Right lobe of liver (tissue), 6 donors: ENCODE measurements around the gene UBA52. TPM values are rescaled to one million over a fixed set of nuclear protein-coding genes. Genes with fewer than 3 reads are reported as not detected.
A peak's percentile ranks its signal among the peaks of the same experiment; 100 is the strongest.

Experiments used
- ATAC-seq, 4 donors: fragments of 200-7000 bp; cut with Tn5 transposase; one replicate each; pipeline ENCODE4 v1.9.1; 2020; ENCODE audit warnings: mild to moderate bottlenecking in 4 of 4, moderate library complexity in 4 of 4
- DNase-seq, 3 donors: peaks; one replicate each; pipeline ENCODE4 v3.0.0-alpha.2; 2020
- H3K27ac ChIP-seq, 3 donors: fragments of 200-600 bp; one replicate each; pipeline ENCODE4 v1.8.0; 2022
- H3K27me3 ChIP-seq, 2 donors: fragments of 200-600 bp; one replicate each; pipeline ENCODE4 v1.8.0; 2022
- H3K36me3 ChIP-seq, 4 donors: fragments of 200-600 bp; sonication (generic) in 1 of 4; one replicate each; pipeline versions ENCODE4 v1.5.1 to v1.8.0; 2017 to 2022; ENCODE audit warnings: control low read depth in 1 of 4
- H3K4me1 ChIP-seq, 4 donors: fragments of 200-600 bp; sonication (generic) in 1 of 4; one replicate each; pipeline versions ENCODE4 v1.5.1 to v1.8.0; 2017 to 2022; ENCODE audit warnings: control low read depth in 1 of 4
- H3K4me3 ChIP-seq, 3 donors: fragments of 200-600 bp; one replicate each; pipeline ENCODE4 v1.8.0; 2022
- H3K9me3 ChIP-seq, 4 donors: fragments of 200-600 bp; sonication (generic) in 1 of 4; one replicate each; pipeline versions ENCODE4 v1.5.1 to v1.8.0; 2017 to 2022; ENCODE audit warnings: control low read depth in 1 of 4
- POLR2A ChIP-seq: fragments of 450-650 bp; IDR thresholded peaks from one replicate; pipeline ENCODE4 v1.6.1; 2017; ENCODE audit warnings: antibody characterized with exemption, mild to moderate bottlenecking
- WGBS: methylation state at CpG from one replicate; pipeline ENCODE4 v1.1.6; 2018; ENCODE audit warnings: low coverage, low lambda C conversion rate; ENCODE audit not compliant: insufficient coverage; ENCODE audit errors: missing lambda C conversion rate; 5-methylcytosine and 5-hydroxymethylcytosine counted together
- intact Hi-C, 2 donors: fragments of 100-400 bp; cut with DNase I; formaldehyde crosslinking; loops; one replicate each; pipeline versions ENCODE4 v1.11.2 to v1.14.1; 2022
- total RNA-seq, 6 experiments: library from RNA; depleted of rRNA in 2 of 6; stranded (reverse); fragments of >200 nt in 2 of 6; fragmentation: NEBNext Ultra II Directional in 3 of 6; extraction: Animal tissue kit (Norgen Biotek cat#: 25700) in 3 of 6; gene quantifications; one replicate each; pipeline versions ENCODE4 v1.1.0 to v1.2.4, GENCODE V29; 2016 to 2023
- TF ChIP-seq, protein P1 (sequence below), 4 donors: fragments of 200-600 bp in 3 of 4; fragments of 450-650 bp in 1 of 4; IDR thresholded peaks; one replicate each; pipeline versions ENCODE4 v1.5.1 to v1.8.0; 2016 to 2022; ENCODE audit warnings: antibody characterized with exemption in 4 of 4, mild to moderate bottlenecking in 2 of 4
- donor health status: DM: no; HTN: yes; CAD: no.
- donor health status: DM: no; HTN: no; CAD: no.
- donor health status: DM: no; HTN: no; CAD: no.
- donor health status: DM: no; HTN: yes; CAD: no.
- donor health status: DM: no; HTN: yes; CAD: no.

UBA52 gene
- total RNA-seq, 6 experiments from 2014 or later: 256 to 470 (median 406) TPM

DNA sequence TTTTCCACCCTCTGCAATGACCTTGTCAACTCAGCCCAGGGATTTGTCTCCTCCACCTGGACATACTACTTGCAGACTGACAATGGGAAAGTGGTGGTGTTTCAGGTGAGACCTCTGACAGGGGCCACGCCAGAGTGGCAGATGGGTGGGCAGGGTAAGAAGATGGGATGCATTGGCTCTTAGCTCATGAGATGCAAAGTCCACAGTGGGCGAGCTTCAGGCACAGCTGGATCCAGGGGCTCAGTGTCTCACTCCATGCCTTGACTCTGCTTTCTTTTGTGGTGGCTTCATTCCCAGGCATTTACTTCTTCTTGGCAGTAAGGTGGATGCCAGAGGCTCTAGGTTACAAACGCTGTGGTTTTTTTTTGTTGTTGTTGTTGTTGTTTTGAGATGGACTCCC, 44.4 kb downstream of the UBA52 start:
- intact Hi-C loops: no loop called here
- no peak for ATAC-seq
- TF ChIP-seq, protein P1, sequence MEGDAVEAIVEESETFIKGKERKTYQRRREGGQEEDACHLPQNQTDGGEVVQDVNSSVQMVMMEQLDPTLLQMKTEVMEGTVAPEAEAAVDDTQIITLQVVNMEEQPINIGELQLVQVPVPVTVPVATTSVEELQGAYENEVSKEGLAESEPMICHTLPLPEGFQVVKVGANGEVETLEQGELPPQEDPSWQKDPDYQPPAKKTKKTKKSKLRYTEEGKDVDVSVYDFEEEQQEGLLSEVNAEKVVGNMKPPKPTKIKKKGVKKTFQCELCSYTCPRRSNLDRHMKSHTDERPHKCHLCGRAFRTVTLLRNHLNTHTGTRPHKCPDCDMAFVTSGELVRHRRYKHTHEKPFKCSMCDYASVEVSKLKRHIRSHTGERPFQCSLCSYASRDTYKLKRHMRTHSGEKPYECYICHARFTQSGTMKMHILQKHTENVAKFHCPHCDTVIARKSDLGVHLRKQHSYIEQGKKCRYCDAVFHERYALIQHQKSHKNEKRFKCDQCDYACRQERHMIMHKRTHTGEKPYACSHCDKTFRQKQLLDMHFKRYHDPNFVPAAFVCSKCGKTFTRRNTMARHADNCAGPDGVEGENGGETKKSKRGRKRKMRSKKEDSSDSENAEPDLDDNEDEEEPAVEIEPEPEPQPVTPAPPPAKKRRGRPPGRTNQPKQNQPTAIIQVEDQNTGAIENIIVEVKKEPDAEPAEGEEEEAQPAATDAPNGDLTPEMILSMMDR (IDR thresholded peaks at IDR 0.05): no peak
- no peak for TF ChIP-seq POLR2A
- Histone ChIP-seq H3K4me3 (no peak overlapping the region), H3K36me3 (no peaks in the 10 kb centered on the region), H3K27me3 (peaks cover 0 to 6% of the 10 kb centered on the region in 2 donors), H3K27ac (no peak overlapping the region), H3K4me1 (peaks cover 0 to 3% (median 0%) of the 10 kb centered on the region in 4 donors), H3K9me3 (no peaks in the 10 kb centered on the region)
- DNase-seq: no peak
- WGBS: 83% methylated on average over 1 of the region's 3 CpGs

GRCh38 chr19:18617562-18617961, 45.9 kb downstream of the UBA52 start:
- no peaks in the 10 kb centered on the region for H3K36me3 ChIP-seq

DNA sequence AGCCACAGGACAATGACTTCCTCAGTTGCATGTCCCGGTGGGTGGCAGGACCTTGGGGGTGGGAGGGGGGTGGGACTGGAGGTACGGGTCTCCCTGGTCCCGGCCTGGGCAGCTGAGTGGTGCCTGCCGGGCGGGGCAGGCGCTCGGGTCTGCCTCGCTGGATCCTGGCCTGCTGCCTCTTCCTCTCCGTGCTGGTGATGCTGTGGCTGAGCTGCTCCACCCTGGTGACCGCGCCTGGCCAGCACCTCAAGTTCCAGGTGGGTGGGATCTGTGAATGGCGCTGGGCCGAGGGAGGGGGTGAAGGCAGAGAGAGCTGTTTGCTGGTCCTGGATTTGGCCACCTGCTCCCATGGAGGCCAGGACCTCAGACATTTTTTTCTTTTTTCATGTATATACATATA, 46.6 kb downstream of the UBA52 start:
- Histone ChIP-seq H3K4me3 (no peak overlapping the region), H3K36me3 (no peaks in the 10 kb centered on the region), H3K4me1 (no peaks in the 10 kb centered on the region), H3K27ac (no peak overlapping the region), H3K27me3 (no peaks in the 10 kb centered on the region), H3K9me3 (no peaks in the 10 kb centered on the region)
- ATAC-seq (no peak), DNase-seq (no peak)
- 92% methylated on average over 2 of the region's 13 CpGs for WGBS
- intact Hi-C loops: no loop called here
- TF ChIP-seq POLR2A: no peak
- TF ChIP-seq, protein P1 (IDR thresholded peaks at IDR 0.05): no peak

More at GRCh38 chr19:18617562-18617961, 45.9 kb downstream of the UBA52 start:
- ATAC-seq (no peak), DNase-seq (no peak)
- Histone ChIP-seq H3K27ac (no peak overlapping the region), H3K4me1 (peaks cover 0 to 3% (median 0%) of the 10 kb centered on the region in 4 donors), H3K27me3 (no peaks in the 10 kb centered on the region), H3K9me3 (no peaks in the 10 kb centered on the region), H3K4me3 (no peak overlapping the region)
- intact Hi-C loops: no loop called here
- TF ChIP-seq, protein P1 (IDR thresholded peaks at IDR 0.05): no peak
- no peak for TF ChIP-seq POLR2A

- ATAC-seq (peak in 1 of 4 donors; percentile 23), DNase-seq (no peak)
- intact Hi-C loops: no loop called here
- Histone ChIP-seq H3K27me3 (no peaks in the 10 kb centered on the region), H3K4me3 (no peak overlapping the region), H3K9me3 (no peaks in the 10 kb centered on the region), H3K27ac (no peak overlapping the region), H3K4me1 (no peaks in the 10 kb centered on the region), H3K36me3 (no peaks in the 10 kb centered on the region)
- WGBS: 69% methylated on average over 5 of the region's 10 CpGs
- TF ChIP-seq POLR2A: no peak
- TF ChIP-seq, protein P1 (IDR thresholded peaks at IDR 0.05): no peak
Measured at GRCh38 chr19:18620311-18620710, 48.7 kb downstream of the UBA52 start.

DNA sequence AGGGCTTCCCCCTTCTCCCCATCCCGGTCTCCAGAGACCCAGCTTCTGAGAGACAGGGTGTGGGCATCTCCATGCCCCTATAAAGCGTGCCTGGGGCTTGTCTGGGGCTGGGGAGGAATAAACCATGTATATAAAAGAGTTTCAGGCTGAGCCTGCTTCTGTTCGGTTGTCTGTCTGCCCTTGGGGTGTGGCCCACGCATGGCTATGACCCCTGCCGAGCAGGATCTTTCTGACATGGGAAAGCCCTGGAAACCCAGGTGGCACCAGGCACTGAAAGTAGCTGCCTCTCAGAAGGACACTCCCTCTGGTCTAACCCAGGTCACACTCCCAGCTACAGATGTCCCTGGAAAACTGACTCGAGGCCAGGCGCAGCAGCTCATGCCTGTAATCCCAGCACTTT, 49.2 kb downstream of the UBA52 start:
- no peaks in the 10 kb centered on the region for H3K36me3 ChIP-seq
- no peak overlapping the region for H3K4me3 ChIP-seq
- H3K27me3 ChIP-seq: no peaks in the 10 kb centered on the region
- H3K9me3 ChIP-seq: no peaks in the 10 kb centered on the region
- intact Hi-C loops: no loop called here
- TF ChIP-seq POLR2A: no peak
- TF ChIP-seq, protein P1 (IDR thresholded peaks at IDR 0.05): no peak
- H3K4me1 ChIP-seq: no peaks in the 10 kb centered on the region
- DNase-seq (no peak), ATAC-seq (no peak)
- WGBS: no CpG with 5 or more reads among the region's 7 CpGs
- no peak overlapping the region for H3K27ac ChIP-seq
